NCI-H2196 treated with DMSO at 0.1 percent for 48 hours (cell line): ENCODE data around the gene CRY2.

Source experiments
- DNase-seq: peaks from one replicate; lab custom pipeline; 2025; ENCODE audit not compliant: unreplicated experiment; lab: John Stamatoyannopoulos, UW

The CRY2 gene

GRCh38 chr11:45917286-45917622 is 70.0 kb downstream of the CRY2 start:
- DNase-seq, result no peak

GRCh38 chr11:45917623-45918330 is 70.5 kb downstream of the CRY2 start, which contains the start of gene PEX16:
TSS of gene PEX16 (minus strand) at chr11:45917877. CDS start at chr11:45917811, 66 bp downstream.
- peak; percentile 99 for DNase-seq

GRCh38 chr11:45918331-45918941 is 71.2 kb downstream of the CRY2 start:
- DNase-seq, result peak; percentile 59

GRCh38 chr11:45918962-45919675 is 71.8 kb downstream of the CRY2 start:
- no peak for DNase-seq

GRCh38 chr11:45919806-45920530 is 72.7 kb downstream of the CRY2 start:
- DNase-seq, result no peak

- DNase-seq, result no peak
These were observed 73.5 kb downstream of the CRY2 start for GRCh38 chr11:45920531-45921477.

GRCh38 chr11:45921561-45922424 is 74.5 kb downstream of the CRY2 start:
- DNase-seq, result peak; percentile 68

- DNase-seq, result peak; percentile 43
These were observed 75.3 kb downstream of the CRY2 start, which contains the start of gene LARGE2 for GRCh38 chr11:45922425-45923082. TSS of gene LARGE2 (plus strand) at chr11:45922656. CDS start at chr11:45922883, 227 bp downstream.

GRCh38 chr11:45924036-45924915 is 77.0 kb downstream of the CRY2 start:
- DNase-seq, result no peak

GRCh38 chr11:45924927-45925326 is 77.7 kb downstream of the CRY2 start:
- DNase-seq, result no peak

GRCh38 chr11:45925550-45925949 is 78.3 kb downstream of the CRY2 start:
- no peak for DNase-seq

- no peak for DNase-seq
These were observed 78.7 kb downstream of the CRY2 start for GRCh38 chr11:45926001-45926401.

GRCh38 chr11:45926536-45927331 is 79.5 kb downstream of the CRY2 start:
- DNase-seq, result no peak

GRCh38 chr11:45927332-45927683 is 80.0 kb downstream of the CRY2 start:
- no peak for DNase-seq

GRCh38 chr11:45927684-45928413 is 80.6 kb downstream of the CRY2 start:
- no peak for DNase-seq

- no peak for DNase-seq
These were observed 81.4 kb downstream of the CRY2 start for GRCh38 chr11:45928535-45929215.
